H1 (cell line): ENCODE measurements around the gene KCTD7. TPM values are rescaled to one million over a fixed set of nuclear protein-coding genes. Genes with fewer than 3 reads are reported as not detected.

Experiments used
- BCL11A ChIP-seq, 2 experiments: IDR thresholded peaks; one replicate each; pipeline ENCODE4 v1.6.1; 2011; ENCODE audit warnings: low read depth in 2 of 2, low read length in 2 of 2, mild to moderate bottlenecking in 2 of 2
- CBX5 ChIP-seq: fragments of 300-800, 300-1000 bp; sonication (generic); IDR thresholded peaks from 2 replicates; pipeline ENCODE4 v1.7.1; 2016; ENCODE audit warnings: antibody characterized with exemption, low read length, low read depth
- CEBPB ChIP-seq: IDR thresholded peaks from 2 replicates; pipeline ENCODE4 v1.6.1; 2012; ENCODE audit warnings: low read depth, low read length
- CHD1 ChIP-seq: IDR thresholded peaks from 2 replicates; pipeline ENCODE4 v1.6.1; 2012; ENCODE audit warnings: low read depth, low read length, improper control_type of control experiment
- CTCF ChIP-seq, 3 experiments: IDR thresholded peaks; 1 replicate in 2 of 3; 2 replicates in 1 of 3; pipeline versions ENCODE4 v1.5.1 to v1.6.1; 2011; ENCODE audit warnings: low read length in 3 of 3, mild to moderate bottlenecking in 3 of 3, inconsistent platforms in 2 of 3, low read depth in 1 of 3, moderate library complexity in 1 of 3; ENCODE audit not compliant: insufficient read depth in 1 of 3; ENCODE audit errors: control extremely low read depth in 1 of 3
- E2F6 ChIP-seq: IDR thresholded peaks from 2 replicates; pipeline ENCODE4 v1.6.1; 2012; ENCODE audit warnings: inconsistent platforms
- EGR1 ChIP-seq: IDR thresholded peaks from 2 replicates; pipeline ENCODE4 v1.6.1; 2011; ENCODE audit warnings: low read depth, low read length, borderline replicate concordance
- HDAC6 ChIP-seq: IDR thresholded peaks from one replicate; pipeline ENCODE4 v1.7.1; 2012; ENCODE audit warnings: low read depth, mild to moderate bottlenecking, inconsistent platforms, low read length, moderate library complexity
- KDM5A ChIP-seq: fragments of 200-600 bp; IDR thresholded peaks from 2 replicates; pipeline ENCODE4 v1.7.1; 2012; ENCODE audit warnings: mild to moderate bottlenecking, low read length, inconsistent platforms, mixed read lengths
- NANOG ChIP-seq: IDR thresholded peaks from 2 replicates; pipeline ENCODE4 v1.6.1; 2011; ENCODE audit warnings: low read length, low read depth, mild to moderate bottlenecking, inconsistent platforms; ENCODE audit not compliant: insufficient read depth, poor library complexity, severe bottlenecking
- RBBP5 ChIP-seq: IDR thresholded peaks from 2 replicates; pipeline ENCODE4 v1.7.1; 2012; ENCODE audit warnings: low read depth, mild to moderate bottlenecking, inconsistent platforms, low read length, moderate library complexity, borderline replicate concordance
- RXRA ChIP-seq: IDR thresholded peaks from 2 replicates; pipeline ENCODE4 v1.6.1; 2011; ENCODE audit warnings: low read depth, mild to moderate bottlenecking, low read length, moderate library complexity; ENCODE audit not compliant: insufficient read depth
- SIRT6 ChIP-seq: IDR thresholded peaks from one replicate; pipeline ENCODE4 v1.7.1; 2012; ENCODE audit warnings: low read length, inconsistent platforms
- SRF ChIP-seq: IDR thresholded peaks from 2 replicates; pipeline ENCODE4 v1.6.1; 2011; ENCODE audit warnings: mild to moderate bottlenecking, low read depth, low read length, moderate library complexity
- YY1 ChIP-seq: IDR thresholded peaks from 2 replicates; pipeline ENCODE4 v1.6.1; 2011; ENCODE audit warnings: low read depth, mild to moderate bottlenecking, low read length
- polyA plus RNA-seq, 7 experiments: library from polyadenylated mRNA; depleted of rRNA in 3 of 7; stranded (reverse) in 5 of 7; unstranded in 2 of 7; fragments of >200 nt in 5 of 7; fragments of 200-250 nt in 2 of 7; gene quantifications; 1 replicate in 5 of 7; 2 replicates in 1 of 7; 4 replicates in 1 of 7; pipeline versions ENCODE4 v1.2.1 to v1.2.3, GENCODE V29; 2011 to 2013; ENCODE audit warnings: missing spikeins in 2 of 7, mixed read lengths in 2 of 7
- total RNA-seq: library from RNA; stranded (reverse); fragmentation: NEBNext Ultra II Directional; extraction: Animal tissue kit (Norgen Biotek cat#: 25700); gene quantifications from 2 replicates; pipeline ENCODE4 v1.2.1, GENCODE V29; 2021

The KCTD7 gene
- total and polyA plus RNA-seq, 2 of the 8 experiments (the other 6 are each of a cell fraction or from before 2014, with no cell fraction given) = 8.6 to 11.9 TPM

GRCh38 chr7:66591799-66592596, 36.7 kb upstream of the KCTD7 start (continued):
- TF ChIP-seq SIRT6 (no peak), KDM5A (no peak), BCL11A (IDR thresholded peaks at IDR 0.05; ENCODE audit: low read depth in 2 of 2, low read length in 2 of 2) (no peak), YY1 (no peak), E2F6 (peak; percentile 86), RBBP5 (peak; percentile 76; the same call in 1 of the 2 replicates), NANOG (no peak), CHD1 (no peak), HDAC6 (no peak), EGR1 (peak; percentile 77), CEBPB (no peak), CBX5 (no peak), SRF (no peak), CTCF (IDR thresholded peaks at IDR 0.05; ENCODE audit: control extremely low read depth in 1 of 3, insufficient read depth in 1 of 3, low read depth in 1 of 3, low read length in 3 of 3) (no peak; a peak in 1 of 4 replicates), RXRA (no peak)
